Heart right ventricle (tissue), 16 donors: Measurements from ENCODE around the gene ADCY7. TPM values are rescaled to one million over a fixed set of nuclear protein-coding genes. Genes with fewer than 3 reads are reported as not detected.

Experiments
- ATAC-seq, 8 donors: fragments of 200-7000 bp; cut with Tn5 transposase; one replicate each; pipeline ENCODE4 v1.9.1; 2020; ENCODE audit warnings: mild to moderate bottlenecking in 8 of 8, moderate library complexity in 8 of 8, moderate number of reproducible peaks in 1 of 8
- DNase-seq, 2 donors: peaks; one replicate each; pipeline ENCODE4 v3.0.0-alpha.2; 2020
- H3K27ac ChIP-seq, 10 donors: fragments of 200-600 bp; sonication (generic) in 2 of 10; one replicate each; pipeline versions ENCODE4 v1.5.0 to v1.8.0; 2020 to 2022; ENCODE audit warnings: mild to moderate bottlenecking in 3 of 10
- H3K27me3 ChIP-seq, 7 donors: fragments of 200-600 bp; one replicate each; pipeline ENCODE4 v1.8.0; 2021 to 2022; ENCODE audit warnings: mild to moderate bottlenecking in 2 of 7
- H3K36me3 ChIP-seq, 9 donors: fragments of 200-600 bp; sonication (generic) in 1 of 9; one replicate each; pipeline versions ENCODE4 v1.5.0 to v1.8.0; 2020 to 2022; ENCODE audit warnings: mild to moderate bottlenecking in 2 of 9
- H3K4me1 ChIP-seq, 9 donors: fragments of 200-600 bp; sonication (generic) in 1 of 9; one replicate each; pipeline versions ENCODE4 v1.5.0 to v1.8.0; 2020 to 2022; ENCODE audit warnings: mild to moderate bottlenecking in 4 of 9
- H3K4me3 ChIP-seq, 10 donors: fragments of 200-600 bp; sonication (generic) in 2 of 10; one replicate each; pipeline versions ENCODE4 v1.5.0 to v1.8.0; 2020 to 2022; ENCODE audit warnings: mild to moderate bottlenecking in 7 of 10, moderate library complexity in 2 of 10
- H3K9me3 ChIP-seq, 11 donors: fragments of 200-600 bp in 10 of 11; sonication (generic) in 2 of 11; one replicate each; pipeline versions ENCODE4 v1.5.0 to v1.8.0; 2013 to 2022; ENCODE audit warnings: mild to moderate bottlenecking in 2 of 11, control low read depth in 1 of 11, moderate library complexity in 1 of 11
- WGBS, 2 donors: extraction: QIAGEN DNeasy Blood & Tissue Kit; methylation state at CpG; one replicate each; pipeline ENCODE4 v1.1.7; 2013; ENCODE audit warnings: inconsistent platforms in 1 of 2; 5-methylcytosine and 5-hydroxymethylcytosine counted together
- intact Hi-C, 10 donors: fragments of 100-400 bp; cut with DNase I; formaldehyde crosslinking; loops; one replicate each; pipeline versions ENCODE4 v1.11.1 to v1.14.2; 2022
- polyA plus RNA-seq, 2 donors: library from polyadenylated mRNA; stranded (reverse); fragments of 200-250 nt; gene quantifications; one replicate each; pipeline ENCODE4 v1.2.3, GENCODE V29; 2013
- total RNA-seq, 10 donors: library from RNA; stranded (reverse); fragmentation: NEBNext Ultra II Directional in 3 of 10; extraction: Animal tissue kit (Norgen Biotek cat#: 25700) in 3 of 10; gene quantifications; one replicate each; pipeline versions ENCODE4 v1.2.1 to v1.2.4, GENCODE V29; 2021 to 2023
- TF ChIP-seq, protein P1 (sequence below), 9 donors: fragments of 200-600 bp; sonication (generic) in 2 of 9; IDR thresholded peaks; one replicate each; pipeline versions ENCODE4 v1.5.0 to v1.8.0; 2021 to 2022; ENCODE audit warnings: antibody characterized with exemption in 9 of 9, mild to moderate bottlenecking in 5 of 9, moderate library complexity in 1 of 9
- donor health status: Arrhythmogenic right ventricular cardiomyopathy.
- donor health status: ischemic (EF 13 %, LVEDD 7.1; RV severe dilation, severe dysfunction).
- donor health status: healthy with polysubstance abuse.
- donor health status: DM: no; HTN: yes; CAD: no.
- donor health status: DM: no; HTN: no; CAD: no.
- donor health status: ischemic (EF 25% LVEDD 6.9; RV normal size, moderate dysfunction).
- donor health status: ischemic (EF 25% LVEDD 5.7; RV mildly dilated, moderate dysfunction).
- donor health status: healthy.
- donor health status: DM: yes; HTN: yes; CAD: no.
- donor health status: Ischemic cardiomyopathy.
- donor health status: ischemic (EF 35%, LVEDD 5.7; RV mildly dilated, moderate dysfunction).
- donor health status: nonischemic (EF 11% LVEDD 7.7; RV severe dilation, severe dysfunction).
- donor health status: DM: yes; HTN: yes; CAD: no.
- donor health status: PGD.
- donor health status: ischemic (EF 29% LVEDD 5.4; RV normal size, mild dysfunction).
- donor health status: nonischemic (EF 23%, LVEDD 6.1; RV moderate dilation, normal function).

The ADCY7 gene
- total and polyA plus RNA-seq, 12 donors: 2.2 to 25.5 (median 4.7) TPM

DNA sequence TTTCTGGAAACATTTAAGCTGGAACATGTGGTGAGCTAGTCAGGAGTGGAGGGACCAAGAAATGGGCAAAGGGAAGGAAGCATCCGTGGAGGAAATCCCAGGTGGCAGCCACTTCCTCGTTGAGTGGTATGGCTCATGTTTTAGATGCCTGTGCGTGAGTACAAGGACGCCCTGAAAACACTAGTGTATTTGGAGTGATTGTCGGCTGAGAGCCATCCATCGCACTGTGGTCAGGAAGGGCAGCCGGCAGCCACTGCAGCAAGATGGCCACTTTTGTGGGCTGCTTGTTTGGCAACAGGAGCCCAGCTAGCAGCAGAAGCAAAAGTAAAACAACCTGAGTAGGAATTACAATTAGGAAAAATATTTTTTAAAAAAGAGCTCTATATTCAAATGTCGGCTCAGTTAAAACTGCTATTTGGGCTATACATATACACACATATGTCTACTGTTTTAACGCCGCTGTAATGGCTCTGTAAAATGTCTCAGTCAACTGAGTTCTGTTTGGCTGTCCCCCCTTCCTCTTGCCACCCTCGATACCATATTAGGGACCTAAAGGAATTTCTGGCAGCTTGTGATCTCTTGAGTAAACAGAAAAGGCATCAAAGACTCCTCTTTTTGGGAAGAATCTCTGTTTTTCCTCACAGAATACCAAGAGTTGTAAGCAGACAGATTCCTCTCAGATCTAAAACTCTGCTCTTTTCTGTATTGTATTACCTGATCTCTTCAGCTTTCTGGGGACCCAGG is 63.3 kb downstream of the ADCY7 start:
- TF ChIP-seq, protein P1, sequence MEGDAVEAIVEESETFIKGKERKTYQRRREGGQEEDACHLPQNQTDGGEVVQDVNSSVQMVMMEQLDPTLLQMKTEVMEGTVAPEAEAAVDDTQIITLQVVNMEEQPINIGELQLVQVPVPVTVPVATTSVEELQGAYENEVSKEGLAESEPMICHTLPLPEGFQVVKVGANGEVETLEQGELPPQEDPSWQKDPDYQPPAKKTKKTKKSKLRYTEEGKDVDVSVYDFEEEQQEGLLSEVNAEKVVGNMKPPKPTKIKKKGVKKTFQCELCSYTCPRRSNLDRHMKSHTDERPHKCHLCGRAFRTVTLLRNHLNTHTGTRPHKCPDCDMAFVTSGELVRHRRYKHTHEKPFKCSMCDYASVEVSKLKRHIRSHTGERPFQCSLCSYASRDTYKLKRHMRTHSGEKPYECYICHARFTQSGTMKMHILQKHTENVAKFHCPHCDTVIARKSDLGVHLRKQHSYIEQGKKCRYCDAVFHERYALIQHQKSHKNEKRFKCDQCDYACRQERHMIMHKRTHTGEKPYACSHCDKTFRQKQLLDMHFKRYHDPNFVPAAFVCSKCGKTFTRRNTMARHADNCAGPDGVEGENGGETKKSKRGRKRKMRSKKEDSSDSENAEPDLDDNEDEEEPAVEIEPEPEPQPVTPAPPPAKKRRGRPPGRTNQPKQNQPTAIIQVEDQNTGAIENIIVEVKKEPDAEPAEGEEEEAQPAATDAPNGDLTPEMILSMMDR (IDR thresholded peaks at IDR 0.05): no peak
- peak in 1 of 8 donors; percentile 33 for ATAC-seq
- no peak for DNase-seq
- WGBS, 2 donors: 54 to 63% methylated on average over 11 of the region's 11 CpGs
- Histone ChIP-seq H3K27me3 (no peaks in the 10 kb centered on the region), H3K36me3 (peaks cover 0 to 99% (median 28%) of the 10 kb centered on the region in 9 donors), H3K4me1 (peaks cover 0 to 5% (median 0%) of the 10 kb centered on the region in 9 donors), H3K4me3 (no peak overlapping the region), H3K27ac (no peak overlapping the region), H3K9me3 (peaks cover 0 to 4% (median 0%) of the 10 kb centered on the region in 11 donors)
- intact Hi-C loops: loop anchor here in 1 of 10 donors (10.0 kb wide), 1 partner anchor 75 kb away; no protein-coding TSS in a partner anchor

DNA sequence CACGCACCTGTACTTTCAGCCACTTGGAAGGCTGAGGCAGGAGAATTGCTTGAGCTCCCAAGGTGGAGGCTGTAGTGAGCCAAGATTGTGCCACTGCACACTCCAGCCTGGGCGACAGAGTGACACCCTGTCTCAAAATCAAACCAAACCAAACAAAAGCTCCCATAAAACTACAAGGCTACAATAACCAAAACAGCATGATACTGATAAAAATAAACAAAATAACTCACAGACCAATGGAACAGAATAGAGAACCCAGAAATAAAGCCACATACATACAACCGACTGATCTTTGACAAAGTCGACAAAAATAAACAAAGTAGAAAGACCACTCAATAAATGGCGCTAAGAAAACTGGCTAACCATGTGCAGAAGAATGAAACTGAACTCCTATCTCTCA is 65.2 kb downstream of the ADCY7 start:
- Histone ChIP-seq H3K36me3 (peaks cover 0 to 96% (median 11%) of the 10 kb centered on the region in 9 donors), H3K4me1 (peaks cover 0 to 5% (median 0%) of the 10 kb centered on the region in 9 donors), H3K4me3 (no peak overlapping the region), H3K9me3 (peaks cover 0 to 4% (median 0%) of the 10 kb centered on the region in 11 donors), H3K27ac (no peak overlapping the region), H3K27me3 (no peaks in the 10 kb centered on the region)
- no peak for DNase-seq
- WGBS, 2 donors: 86 to 97% methylated on average over 5 of the region's 5 CpGs
- intact Hi-C loops: no loop called here
- TF ChIP-seq, protein P1 (IDR thresholded peaks at IDR 0.05): no peak
- no peak for ATAC-seq

DNA sequence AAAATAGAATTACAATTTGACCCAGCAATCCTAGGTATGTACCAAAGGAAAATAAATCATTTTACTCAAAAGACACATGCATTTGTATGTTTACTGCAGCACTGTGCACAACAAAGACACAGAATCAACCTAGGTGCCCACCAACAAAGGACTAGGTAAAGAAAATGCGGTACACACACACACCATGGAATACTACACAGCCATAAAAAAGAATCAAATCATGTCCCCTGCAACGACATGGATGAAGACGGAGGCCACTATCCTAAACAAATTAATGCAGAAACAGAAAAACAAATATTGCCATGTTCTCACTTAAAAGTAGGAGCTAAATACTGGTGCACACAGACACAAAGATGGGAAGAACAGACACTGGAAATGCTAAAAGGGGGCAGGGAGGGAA is 66.2 kb downstream of the ADCY7 start:
- ATAC-seq (no peak), DNase-seq (no peak)
- Histone ChIP-seq H3K27ac (no peak overlapping the region), H3K27me3 (no peaks in the 10 kb centered on the region), H3K36me3 (peaks cover 0 to 93% (median 11%) of the 10 kb centered on the region in 9 donors), H3K9me3 (peaks cover 0 to 4% (median 0%) of the 10 kb centered on the region in 11 donors), H3K4me1 (peaks cover 0 to 3% (median 0%) of the 10 kb centered on the region in 9 donors), H3K4me3 (no peak overlapping the region)
- whole genome bisulfite sequencing, 2 donors: 98 to 99% methylated on average over 3 of the region's 3 CpGs
- TF ChIP-seq, protein P1 (IDR thresholded peaks at IDR 0.05): no peak
- intact Hi-C loops: no loop called here

DNA sequence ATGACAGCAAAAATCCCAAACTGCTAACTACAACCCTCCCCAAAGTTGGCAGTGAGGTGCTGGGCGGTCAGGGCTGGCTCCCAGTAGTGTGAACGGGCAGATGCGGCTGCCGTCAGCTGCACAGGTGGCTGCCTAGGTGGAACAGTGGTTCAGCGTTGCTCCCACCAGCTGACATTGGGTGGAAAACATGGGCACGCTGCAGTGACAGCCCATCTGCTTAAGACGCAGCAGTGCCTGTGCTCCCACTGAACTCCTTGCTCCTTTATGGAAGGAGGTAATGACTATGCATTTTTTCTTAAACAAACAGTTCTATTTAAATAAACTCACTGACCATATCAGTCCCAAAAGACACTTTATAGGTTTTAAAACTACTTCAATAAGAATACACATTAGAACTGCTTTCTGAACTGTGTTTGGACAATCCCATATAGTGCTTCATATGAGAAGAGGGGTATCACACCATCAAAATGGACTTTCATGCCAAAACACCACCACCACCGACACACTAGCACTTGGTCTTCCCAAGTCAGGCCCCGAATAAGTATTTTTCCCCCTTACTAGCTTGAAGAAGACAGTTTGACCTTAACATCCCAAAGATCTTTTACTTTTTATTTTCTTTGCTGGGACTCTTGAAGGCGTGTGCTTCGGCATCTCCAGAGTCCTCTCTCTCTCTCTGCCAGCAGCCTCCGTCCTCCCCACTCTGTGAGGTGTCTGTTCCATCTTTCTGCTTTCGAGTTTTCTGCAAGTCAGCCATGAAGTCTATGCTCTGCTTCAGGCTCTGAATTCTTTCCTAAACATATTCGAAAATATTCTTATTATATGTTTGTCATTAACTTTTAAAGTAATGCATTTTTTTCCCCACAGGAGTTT is 68.0 kb downstream of the ADCY7 start:
- H3K9me3 ChIP-seq: peaks cover 0 to 4% (median 0%) of the 10 kb centered on the region in 11 donors
- 95% methylated on average over 14 of the region's 14 CpGs for WGBS, 2 donors
- H3K4me3 ChIP-seq: no peak overlapping the region
- intact Hi-C loops: no loop called here
- H3K27ac ChIP-seq: no peak overlapping the region
- H3K36me3 ChIP-seq: peaks cover 0 to 93% (median 17%) of the 10 kb centered on the region in 9 donors
- TF ChIP-seq, protein P1 (IDR thresholded peaks at IDR 0.05): no peak
- DNase-seq (no peak), ATAC-seq (no peak)
- H3K27me3 ChIP-seq: no peaks in the 10 kb centered on the region
- peaks cover 0 to 16% (median 0%) of the 10 kb centered on the region in 9 donors for H3K4me1 ChIP-seq
